Smooth muscle cell of the pulmonary artery (primary cell): ENCODE measurements around the gene ORC6. TPM values are rescaled to one million over a fixed set of nuclear protein-coding genes. Genes with fewer than 3 reads are reported as not detected.

Experiments used
- total RNA-seq: library from RNA; depleted of rRNA; stranded (reverse); fragments of >200 nt; gene quantifications from 2 replicates; pipeline ENCODE4 v1.2.3, GENCODE V29; 2014

The ORC6 gene
- 3.5 and 3.9 TPM in 2 replicates for total RNA-seq

GRCh38 chr16:46689365-46690280 is at the start of gene ORC6:
Gene ORC6, plus strand, starts transcription at chr16:46689659. Its CDS starts 47 bp downstream, at chr16:46689706.

GRCh38 chr16:46688654-46689364 is 650 bp upstream of the ORC6 start, which contains the start of gene VPS35:
Gene VPS35, minus strand, starts transcription at chr16:46689178. Its CDS starts 45 bp downstream, at chr16:46689133.

Other genes starting within 250 kb of the ORC6 start
- gene SHCBP1, start 68.3 kb upstream of the ORC6 start, total RNA-seq, result 3.8 and 11.5 TPM in 2 replicates
- 75.6 and 111 TPM in 2 replicates for gene VPS35, start 481 bp upstream of the ORC6 start, total RNA-seq
- gene MYLK3, start 58.7 kb downstream of the ORC6 start, total RNA-seq, result 0.13 and 0.26 TPM in 2 replicates
- 7.8 and 8.9 TPM in 2 replicates for gene C16orf87, start 141.5 kb downstream of the ORC6 start, total RNA-seq
- gene GPT2, start 194.7 kb downstream of the ORC6 start, total RNA-seq, result 17.7 and 42.3 TPM in 2 replicates